GM21619 (cell line): ENCODE measurements around the gene FAM167B.

Source experiments
- ATAC-seq: cut with Tn5 transposase; IDR thresholded peaks from one replicate; pipeline ENCODE4 v1.9.1; 2021; ENCODE audit not compliant: unreplicated experiment

The FAM167B gene

GRCh38 chr1:32246888-32247273 lies at the start of gene FAM167B:
TSS of gene FAM167B (plus strand) at chr1:32247222. CDS start at chr1:32247422, 200 bp downstream.
- no peak for ATAC-seq

GRCh38 chr1:32197837-32198236 lies 49.2 kb upstream of the FAM167B start:
- ATAC-seq: no peak

- ATAC-seq: no peak
Observed at GRCh38 chr1:32198237-32199042, 48.6 kb upstream of the FAM167B start.

- ATAC-seq: no peak
Observed at GRCh38 chr1:32199043-32199716, 47.8 kb upstream of the FAM167B start.

GRCh38 chr1:32199717-32200072 lies 47.3 kb upstream of the FAM167B start:
- no peak for ATAC-seq

- ATAC-seq: no peak
Observed at GRCh38 chr1:32200226-32201010, 46.6 kb upstream of the FAM167B start, which contains the start of gene CCDC28B. TSS of gene CCDC28B (plus strand) at chr1:32200595. CDS start at chr1:32201936, 1,341 bp downstream.

- ATAC-seq: peak; percentile 37
Observed at GRCh38 chr1:32201011-32201855, 45.8 kb upstream of the FAM167B start.

GRCh38 chr1:32204943-32205361 lies 42.1 kb upstream of the FAM167B start:
- no peak for ATAC-seq

GRCh38 chr1:32205401-32206370 lies 41.3 kb upstream of the FAM167B start, which contains the start of gene IQCC:
TSS of gene IQCC (plus strand) at chr1:32205671. CDS start at chr1:32205682, 11 bp downstream.
- ATAC-seq: peak; percentile 41

GRCh38 chr1:32208469-32208868 lies 38.6 kb upstream of the FAM167B start:
- no peak for ATAC-seq

- no peak for ATAC-seq
Observed at GRCh38 chr1:32208891-32209328, 38.1 kb upstream of the FAM167B start, which contains the start of gene DCDC2B. TSS of gene DCDC2B (plus strand) at chr1:32209089. CDS start at chr1:32209094, 5 bp downstream.

GRCh38 chr1:32215629-32216480 lies 31.2 kb upstream of the FAM167B start:
- no peak for ATAC-seq

GRCh38 chr1:32216566-32216965 lies 30.5 kb upstream of the FAM167B start:
- ATAC-seq: no peak

- no peak for ATAC-seq
Observed at GRCh38 chr1:32219022-32219421, 28.0 kb upstream of the FAM167B start.

- ATAC-seq: no peak
Observed at GRCh38 chr1:32220746-32221580, 26.1 kb upstream of the FAM167B start.

- no peak for ATAC-seq
Observed at GRCh38 chr1:32221581-32221979, 25.4 kb upstream of the FAM167B start.
